ENCODE measurements around the gene FOXC2. TPM values are rescaled to one million over a fixed set of nuclear protein-coding genes. Genes with fewer than 3 reads are reported as not detected.

Gene FOXC2
- polyA plus RNA-seq, 3 donors = not detected

DNA sequence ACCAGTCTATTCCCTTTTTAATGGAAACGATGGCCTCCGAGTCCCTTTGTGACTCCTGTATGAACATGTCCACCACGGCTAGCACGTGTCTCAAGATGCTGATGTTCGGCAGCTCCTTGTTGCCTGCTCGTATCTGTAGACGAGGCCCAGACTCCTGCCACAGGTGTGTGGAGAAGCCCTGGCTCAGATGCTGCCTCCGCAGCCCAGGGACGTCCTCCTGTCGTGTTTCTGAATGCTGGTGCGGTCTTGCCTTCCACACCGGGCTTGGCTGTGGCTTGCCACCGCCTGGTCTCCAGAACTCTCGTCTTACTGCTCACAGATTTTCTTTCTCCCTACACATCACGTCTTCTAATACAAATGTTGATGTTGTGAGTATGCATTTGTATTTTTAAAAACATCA is 39.3 kb upstream of the FOXC2 start:
- Mint-ChIP-seq H3K36me3 (peaks cover 19 to 32% of the 10 kb centered on the region in 2 donors), H3K27ac (no peak overlapping the region), H3K4me1 (no peaks in the 10 kb centered on the region), H3K9me3 (peaks cover 0 to 7% (median 2%) of the 10 kb centered on the region in 7 donors), H3K4me3 (no peak overlapping the region), H3K27me3 (ENCODE audit: low read depth in 3 of 3) (peaks cover 0 to 7% (median 6%) of the 10 kb centered on the region in 3 donors)
- no peak for DNase-seq
- TF ChIP-seq, protein P1, sequence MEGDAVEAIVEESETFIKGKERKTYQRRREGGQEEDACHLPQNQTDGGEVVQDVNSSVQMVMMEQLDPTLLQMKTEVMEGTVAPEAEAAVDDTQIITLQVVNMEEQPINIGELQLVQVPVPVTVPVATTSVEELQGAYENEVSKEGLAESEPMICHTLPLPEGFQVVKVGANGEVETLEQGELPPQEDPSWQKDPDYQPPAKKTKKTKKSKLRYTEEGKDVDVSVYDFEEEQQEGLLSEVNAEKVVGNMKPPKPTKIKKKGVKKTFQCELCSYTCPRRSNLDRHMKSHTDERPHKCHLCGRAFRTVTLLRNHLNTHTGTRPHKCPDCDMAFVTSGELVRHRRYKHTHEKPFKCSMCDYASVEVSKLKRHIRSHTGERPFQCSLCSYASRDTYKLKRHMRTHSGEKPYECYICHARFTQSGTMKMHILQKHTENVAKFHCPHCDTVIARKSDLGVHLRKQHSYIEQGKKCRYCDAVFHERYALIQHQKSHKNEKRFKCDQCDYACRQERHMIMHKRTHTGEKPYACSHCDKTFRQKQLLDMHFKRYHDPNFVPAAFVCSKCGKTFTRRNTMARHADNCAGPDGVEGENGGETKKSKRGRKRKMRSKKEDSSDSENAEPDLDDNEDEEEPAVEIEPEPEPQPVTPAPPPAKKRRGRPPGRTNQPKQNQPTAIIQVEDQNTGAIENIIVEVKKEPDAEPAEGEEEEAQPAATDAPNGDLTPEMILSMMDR (IDR thresholded peaks at IDR 0.05) = no peak
- no peak overlapping the region for H3K27ac ChIP-seq (ENCODE audit: low read depth in 1 of 2, low read length in 2 of 2)
- 87% methylated on average over 8 of the region's 15 CpGs for WGBS (ENCODE audit: insufficient coverage)
- no peak overlapping the region for H3K4me3 ChIP-seq (replicated peaks in 1 of 3; ENCODE audit: low read depth in 2 of 3, low read length in 3 of 3)
- H3K4me1 ChIP-seq (ENCODE audit: control insufficient read depth in 1 of 2, insufficient read depth in 2 of 2, low read length in 2 of 2) = no peaks in the 10 kb centered on the region
- H3K4me2 ChIP-seq (replicated peaks; ENCODE audit: extremely low read depth, low read length, poor library complexity, severe bottlenecking) = no peak overlapping the region
- H4K20me1 ChIP-seq (ENCODE audit: insufficient read depth, low read length) = no peaks in the 10 kb centered on the region
- H2AFZ ChIP-seq (ENCODE audit: insufficient read depth, low read depth, low read length, poor library complexity, severe bottlenecking) = no peak overlapping the region
- H3K9ac ChIP-seq (ENCODE audit: insufficient read depth, low read length, poor library complexity, severe bottlenecking) = no peak overlapping the region
- no peaks in the 10 kb centered on the region for H3K27me3 ChIP-seq (ENCODE audit: control insufficient read depth in 2 of 2, insufficient read depth in 2 of 2, low read length in 2 of 2)
- no peaks in the 10 kb centered on the region for H3K79me2 ChIP-seq (ENCODE audit: insufficient read depth, low read length)
- intact Hi-C loops (cut with micrococcal nuclease) = no loop called here
- H3K36me3 ChIP-seq (replicated peaks in 1 of 2; ENCODE audit: control insufficient read depth in 1 of 2, insufficient read depth in 2 of 2, low read length in 2 of 2) = peaks cover 10 to 12% of the 10 kb centered on the region in 2 donors
- no peaks in the 10 kb centered on the region for H3K9me3 ChIP-seq (replicated peaks in 1 of 2; ENCODE audit: control insufficient read depth in 1 of 2, insufficient read depth in 1 of 2, low read length in 2 of 2)

DNA sequence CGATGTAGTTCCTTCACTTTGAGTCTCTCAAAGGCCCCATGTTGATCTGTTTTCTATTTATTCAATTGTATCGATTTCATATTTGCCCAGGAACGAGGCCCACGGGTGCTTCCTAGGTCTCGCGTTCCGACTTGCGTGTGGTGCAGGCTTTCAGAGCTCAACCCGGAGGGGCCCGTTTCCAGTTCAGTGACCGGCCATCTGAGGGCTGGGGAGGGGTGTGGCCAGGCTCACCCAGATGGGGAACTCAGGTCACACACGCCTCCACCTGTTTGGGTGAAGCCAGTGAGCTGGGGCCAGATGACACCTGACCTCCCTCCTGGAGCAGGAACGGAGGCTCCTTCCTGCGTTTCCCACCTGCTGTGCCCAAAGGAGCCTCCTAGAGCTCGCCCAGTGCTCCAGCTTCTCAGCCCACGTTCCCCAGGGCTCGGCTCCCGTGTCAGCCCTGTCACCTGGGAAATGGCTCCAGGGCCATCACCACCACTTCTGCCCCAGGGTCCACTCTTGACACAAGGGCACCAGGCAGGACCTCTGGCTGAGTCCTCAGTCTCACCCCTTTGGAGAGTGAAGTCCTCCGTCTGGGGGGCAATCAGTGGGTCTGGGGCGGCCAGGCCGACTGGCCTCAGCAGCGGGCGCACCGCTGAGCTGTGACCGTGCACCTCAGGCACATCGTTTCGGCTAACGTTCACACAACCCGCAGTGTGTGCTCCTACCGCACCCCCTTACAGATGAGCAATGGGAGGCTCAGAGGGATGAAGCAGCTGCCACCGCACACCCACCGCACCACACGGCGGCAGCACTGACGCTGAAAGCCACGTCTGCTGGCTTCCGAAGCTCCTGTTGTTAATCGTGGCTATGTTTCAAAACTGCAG is 38.3 kb upstream of the FOXC2 start:
- 95% methylated on average over 37 of the region's 38 CpGs for WGBS (ENCODE audit: insufficient coverage)
- Histone ChIP-seq H3K9ac (ENCODE audit: insufficient read depth, low read length, poor library complexity, severe bottlenecking) (no peak overlapping the region), H3K79me2 (ENCODE audit: insufficient read depth, low read length) (no peaks in the 10 kb centered on the region), H3K27me3 (ENCODE audit: control insufficient read depth in 2 of 2, insufficient read depth in 2 of 2, low read length in 2 of 2) (no peaks in the 10 kb centered on the region), H3K4me2 (replicated peaks; ENCODE audit: extremely low read depth, low read length, poor library complexity, severe bottlenecking) (no peak overlapping the region), H3K9me3 (replicated peaks in 1 of 2; ENCODE audit: control insufficient read depth in 1 of 2, insufficient read depth in 1 of 2, low read length in 2 of 2) (no peaks in the 10 kb centered on the region), H3K4me3 (replicated peaks in 1 of 3; ENCODE audit: low read depth in 2 of 3, low read length in 3 of 3) (no peak overlapping the region), H3K36me3 (replicated peaks in 1 of 2; ENCODE audit: control insufficient read depth in 1 of 2, insufficient read depth in 2 of 2, low read length in 2 of 2) (peaks cover 14 to 16% of the 10 kb centered on the region in 2 donors), H4K20me1 (ENCODE audit: insufficient read depth, low read length) (no peaks in the 10 kb centered on the region), H2AFZ (ENCODE audit: insufficient read depth, low read depth, low read length, poor library complexity, severe bottlenecking) (no peak overlapping the region), H3K27ac (ENCODE audit: low read depth in 1 of 2, low read length in 2 of 2) (no peak overlapping the region), H3K4me1 (ENCODE audit: control insufficient read depth in 1 of 2, insufficient read depth in 2 of 2, low read length in 2 of 2) (no peaks in the 10 kb centered on the region)
- TF ChIP-seq, protein P1 (IDR thresholded peaks at IDR 0.05) = no peak
- Mint-ChIP-seq H3K36me3 (peaks cover 21 to 38% of the 10 kb centered on the region in 2 donors), H3K9me3 (peaks cover 0 to 7% (median 2%) of the 10 kb centered on the region in 7 donors), H3K27me3 (ENCODE audit: low read depth in 3 of 3) (peaks cover 0 to 4% (median 3%) of the 10 kb centered on the region in 3 donors), H3K27ac (no peak overlapping the region), H3K4me1 (no peaks in the 10 kb centered on the region), H3K4me3 (no peak overlapping the region)
- DNase-seq = no peak
- intact Hi-C loops (cut with micrococcal nuclease) = no loop called here

All from CD14-positive monocyte (primary cell).